CD4-positive, alpha-beta T cell treated with Interleukin-21 for 1 hour (primary cell): ENCODE data around the gene SLC22A1.
"Not testable (repeated sequence)": the region's sequence is repeated elsewhere in the genome, so short reads cannot be mapped to it uniquely, and the experiment has no call there.

ENCODE experiments used
- DNase-seq: peaks from one replicate; pipeline ENCODE4 v3.0.0-alpha.2; 2020

Gene SLC22A1

DNA sequence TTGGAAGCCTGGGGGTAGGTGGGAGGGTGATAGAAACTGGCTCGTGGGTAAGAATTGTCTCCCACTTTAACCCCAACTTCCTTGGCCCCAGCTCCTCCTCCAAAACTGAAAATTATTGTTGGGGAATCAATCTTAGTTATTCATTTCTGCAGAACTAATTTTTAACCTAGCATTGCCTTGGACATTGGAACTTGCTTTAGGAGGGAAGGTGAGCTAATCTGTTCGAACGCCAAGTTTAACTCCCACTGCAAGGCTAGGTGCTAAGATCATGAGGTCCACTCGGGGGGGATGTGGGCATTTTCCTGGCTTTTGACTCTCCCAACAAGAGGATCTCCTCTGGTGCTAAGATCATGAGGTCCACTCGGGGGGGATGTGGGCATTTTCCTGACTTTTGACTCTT, 3.5 kb downstream of the SLC22A1 start:
- not testable (repeated sequence) for DNase-seq

GRCh38 chr6:160127270-160128124, 5.9 kb downstream of the SLC22A1 start:
- no peak for DNase-seq

DNA sequence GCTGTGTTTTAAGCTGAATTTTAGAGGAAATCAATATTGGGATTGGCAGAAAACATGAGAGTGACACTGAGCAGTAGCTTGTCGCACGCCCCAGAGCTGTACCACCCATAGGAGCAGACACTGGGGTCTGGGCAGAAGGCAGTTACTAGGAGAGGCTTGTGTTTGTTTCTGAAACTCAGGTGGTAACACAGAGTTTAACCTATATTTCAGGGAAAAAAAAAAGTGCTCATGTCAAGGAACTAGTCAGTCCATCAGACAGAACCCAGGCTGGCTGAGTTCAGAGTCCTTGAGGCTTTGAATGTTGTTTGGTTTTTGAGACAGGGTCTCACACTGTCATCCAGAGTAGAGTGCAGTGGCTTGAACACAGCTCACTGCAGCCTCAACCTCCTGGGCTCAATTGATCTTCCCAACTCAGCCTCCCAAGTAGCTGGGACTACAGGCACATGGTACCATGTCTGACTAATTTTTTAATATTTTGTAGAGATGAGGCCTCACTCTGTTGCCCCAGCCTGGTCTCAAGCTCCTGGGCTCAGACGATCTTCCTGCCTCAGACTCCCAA, 6.6 kb downstream of the SLC22A1 start:
- DNase-seq: no peak

DNA sequence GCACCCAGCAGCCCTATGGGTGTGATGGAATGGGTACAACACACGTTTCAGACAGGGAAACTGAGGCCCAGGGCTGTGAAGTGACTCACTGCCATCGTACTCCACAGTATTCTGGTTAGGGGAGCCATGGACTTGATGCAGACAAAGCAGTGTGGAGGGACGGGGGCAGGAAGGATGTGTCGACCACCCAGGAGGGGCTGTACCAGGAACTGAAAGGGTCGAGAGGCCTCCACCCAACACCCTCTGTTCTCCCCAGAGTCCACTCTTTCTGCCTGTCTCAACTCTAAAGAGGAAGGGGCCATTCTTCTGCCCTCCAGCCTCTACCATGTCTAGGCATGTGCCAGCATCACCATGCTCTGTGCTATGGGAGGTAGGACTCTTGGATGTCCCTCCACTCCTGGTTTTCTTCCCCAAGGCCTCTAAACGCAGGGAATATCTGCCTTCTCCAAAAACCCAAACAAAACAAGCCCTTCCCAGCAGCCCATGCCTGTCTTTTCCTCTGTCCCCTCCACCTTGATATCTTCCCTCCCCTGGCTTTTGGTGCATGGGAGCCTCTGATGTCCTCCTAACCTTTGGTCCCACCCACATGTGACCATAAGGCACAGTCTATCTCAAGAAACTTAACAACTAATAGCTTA, 7.4 kb downstream of the SLC22A1 start:
- DNase-seq: no peak

DNA sequence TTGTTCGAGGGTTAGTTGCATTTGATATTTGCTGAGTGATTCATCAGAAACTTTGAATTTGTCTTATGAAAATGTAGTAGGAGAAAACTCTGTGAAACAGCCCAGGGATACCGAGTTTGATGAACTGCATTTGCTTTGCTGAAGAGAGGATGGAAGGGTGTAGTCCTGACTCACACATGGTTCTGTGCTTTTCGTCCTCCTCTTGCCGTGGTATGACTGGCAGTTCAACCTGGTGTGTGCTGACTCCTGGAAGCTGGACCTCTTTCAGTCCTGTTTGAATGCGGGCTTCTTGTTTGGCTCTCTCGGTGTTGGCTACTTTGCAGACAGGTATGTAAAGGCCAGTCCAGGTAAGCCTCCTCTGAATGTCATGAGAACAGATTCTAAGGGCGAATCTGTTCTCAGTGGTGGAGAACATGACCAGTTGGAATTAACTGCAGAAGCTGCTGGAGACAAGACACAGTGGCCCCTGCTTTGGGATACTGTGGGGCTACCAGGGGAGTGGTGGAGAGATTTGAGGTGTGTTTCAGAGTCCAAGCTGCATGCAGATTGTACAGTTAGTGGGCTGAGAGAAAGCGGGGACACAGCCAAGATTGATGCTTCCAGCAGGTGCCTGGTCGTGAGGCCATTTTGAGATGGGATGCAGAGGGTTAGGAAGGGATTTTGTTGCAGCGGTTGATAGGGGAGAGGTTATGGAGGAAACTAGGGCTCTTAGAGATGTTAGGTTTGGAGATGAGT, 8.4 kb downstream of the SLC22A1 start:
- DNase-seq: no peak

GRCh38 chr6:160130729-160131484, 9.3 kb downstream of the SLC22A1 start:
- no peak for DNase-seq

GRCh38 chr6:160131636-160132296, 10.2 kb downstream of the SLC22A1 start:
- no peak for DNase-seq

- DNase-seq: no peak
Observed at GRCh38 chr6:160132297-160132637, 10.7 kb downstream of the SLC22A1 start.

DNA sequence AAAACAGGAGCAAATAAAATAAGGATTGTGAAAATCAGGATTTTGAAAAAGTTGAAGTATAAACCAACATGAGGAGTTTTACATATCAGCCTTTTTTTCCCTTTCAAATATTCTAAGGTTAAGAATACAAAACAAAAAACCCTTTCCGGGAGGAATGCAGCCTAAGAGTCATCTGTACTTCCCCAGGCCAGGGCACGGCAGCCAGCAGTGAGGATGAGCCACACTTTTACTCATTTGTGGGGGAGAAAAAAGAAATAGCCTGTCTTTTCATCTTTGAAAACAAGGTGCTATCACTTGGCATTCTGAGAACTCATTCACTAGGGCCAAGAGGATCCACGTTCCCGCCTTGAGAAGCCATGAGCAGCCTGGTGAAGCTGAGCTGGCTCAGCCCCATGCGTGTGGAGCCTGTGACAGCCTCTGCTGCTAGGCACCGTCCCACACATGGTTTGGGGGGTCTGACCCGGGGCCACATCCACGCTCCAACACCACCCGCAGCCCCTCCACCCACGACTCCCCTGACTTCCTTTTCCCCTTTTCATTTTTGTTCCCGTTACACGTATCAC, 11.2 kb downstream of the SLC22A1 start:
- no peak for DNase-seq

- no peak for DNase-seq
Observed at GRCh38 chr6:160133441-160134336, 12.1 kb downstream of the SLC22A1 start.

DNA sequence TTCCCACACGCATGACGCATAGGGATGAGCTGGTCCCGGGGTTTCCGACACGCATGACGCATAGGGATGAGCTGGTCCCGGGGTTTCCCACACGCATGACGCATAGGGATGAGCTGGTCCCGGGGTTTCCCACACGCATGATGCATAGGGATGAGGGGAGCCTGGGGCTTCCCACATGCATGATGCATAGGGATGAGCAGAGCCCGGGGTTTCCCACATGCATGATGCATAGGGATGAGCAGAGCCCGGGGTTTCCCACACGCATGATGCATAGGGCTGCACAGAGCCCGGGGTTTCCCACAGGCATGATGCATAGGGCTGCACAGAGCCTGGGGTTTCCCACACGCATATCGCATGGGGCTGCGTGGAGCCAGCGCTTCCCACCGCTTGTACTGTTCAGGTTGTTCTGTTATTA, 12.7 kb downstream of the SLC22A1 start:
- not testable (repeated sequence) for DNase-seq

GRCh38 chr6:160134779-160135547, 13.3 kb downstream of the SLC22A1 start:
- no peak for DNase-seq

- no peak for DNase-seq
Observed at GRCh38 chr6:160135907-160136655, 14.5 kb downstream of the SLC22A1 start.

GRCh38 chr6:160137130-160137988, 15.7 kb downstream of the SLC22A1 start:
- no peak for DNase-seq

DNA sequence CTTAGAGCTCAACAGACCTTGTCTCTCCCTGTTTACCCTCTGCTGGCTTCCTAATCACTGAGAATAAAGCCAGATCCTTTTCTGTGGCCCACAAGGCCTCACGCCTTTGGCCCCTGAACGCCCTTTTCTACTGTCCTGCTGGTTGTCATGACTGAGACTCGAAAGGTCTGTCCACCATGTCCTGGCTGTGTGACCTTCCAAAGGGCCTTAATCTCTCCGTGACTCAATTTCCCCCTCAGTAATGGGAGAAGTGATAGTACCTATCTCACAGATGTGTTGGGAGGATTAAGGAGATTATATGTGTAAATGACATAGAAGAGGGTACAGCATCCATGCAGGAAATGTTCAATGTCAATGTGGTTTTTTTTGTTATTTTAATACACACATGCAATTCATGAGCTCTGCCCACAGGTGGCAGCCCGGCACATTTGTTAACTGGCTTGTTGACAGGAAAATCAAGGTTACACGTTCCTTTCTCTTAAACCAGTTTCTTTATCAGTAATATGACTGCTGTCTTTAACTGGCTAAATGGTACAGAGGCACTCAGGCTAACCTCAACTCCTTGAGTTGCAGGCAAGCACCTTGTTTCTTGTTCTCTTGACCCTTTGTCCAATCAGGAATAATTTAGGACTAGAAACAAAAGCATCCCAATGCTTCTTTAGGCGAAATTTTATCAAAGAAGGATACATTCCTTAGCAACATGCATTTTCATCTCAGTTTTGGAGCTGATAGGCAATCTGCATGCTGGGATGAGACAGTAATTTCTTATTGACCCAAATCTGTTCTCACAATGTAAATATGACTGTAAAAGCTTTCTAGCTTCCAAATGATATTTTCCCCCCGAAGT, 16.6 kb downstream of the SLC22A1 start:
- DNase-seq: peak; percentile 70

GRCh38 chr6:160138839-160139419, 17.3 kb downstream of the SLC22A1 start:
- DNase-seq: no peak

DNA sequence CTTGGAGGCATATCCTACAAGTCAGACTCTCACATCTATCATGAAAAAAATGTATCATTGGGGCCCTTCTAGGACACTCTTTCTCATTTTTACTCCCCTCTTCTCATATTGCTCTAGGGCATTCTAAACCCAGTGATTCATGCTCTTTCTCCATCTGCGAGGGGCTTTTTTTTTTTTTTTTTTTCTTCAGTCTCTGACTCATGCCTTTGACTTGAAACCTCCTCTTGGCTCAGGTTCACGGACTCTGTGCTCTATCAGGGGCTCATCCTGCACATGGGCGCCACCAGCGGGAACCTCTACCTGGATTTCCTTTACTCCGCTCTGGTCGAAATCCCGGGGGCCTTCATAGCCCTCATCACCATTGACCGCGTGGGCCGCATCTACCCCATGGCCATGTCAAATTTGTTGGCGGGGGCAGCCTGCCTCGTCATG, 17.8 kb downstream of the SLC22A1 start:
- no peak for DNase-seq
